ENCODE data around the gene RGR. TPM values are rescaled to one million over a fixed set of nuclear protein-coding genes. Genes with fewer than 3 reads are reported as not detected.

The RGR gene
- total RNA-seq, 1 experiment from 2014 or later: not detected

- no peaks in the 10 kb centered on the region for H3K4me1 ChIP-seq
- CTCF ChIA-PET: no interaction called here
- BruUV-seq (replicated peaks): no TSS peak
- H3K4me3 ChIP-seq (ENCODE audit: low read depth, low read length): no peak overlapping the region
- no peak for TF ChIP-seq CTCF (IDR thresholded peaks at IDR 0.05; ENCODE audit: insufficient read depth in 1 of 2, low read depth in 1 of 2, low read length in 1 of 2, severe bottlenecking in 1 of 2, unreplicated experiment in 1 of 2)
- POLR2A ChIA-PET: no interaction called here
- no peaks in the 10 kb centered on the region for H3K9me3 Mint-ChIP-seq (ENCODE audit: unreplicated experiment)
- no peaks in the 10 kb centered on the region for H3K36me3 ChIP-seq (ENCODE audit: control insufficient read depth, insufficient read depth, low read length)
- H3K4me1 Mint-ChIP-seq (ENCODE audit: low read depth, unreplicated experiment): no peaks in the 10 kb centered on the region
- H3K27me3 ChIP-seq (replicated peaks; ENCODE audit: control insufficient read depth, insufficient read depth, low read length): no peaks in the 10 kb centered on the region
- H3K27me3 Mint-ChIP-seq (ENCODE audit: insufficient read depth, unreplicated experiment): peaks cover 25% of the 10 kb centered on the region
- DNase-seq: no peak
- H3K4me3 Mint-ChIP-seq (ENCODE audit: unreplicated experiment): no peak overlapping the region
- H3K9me3 ChIP-seq: no peaks in the 10 kb centered on the region
- intact Hi-C loops (cut with micrococcal nuclease; ENCODE audit: unreplicated experiment): loop anchor here (1.0 kb wide), 3 partner anchors 46 to 147 kb away; no protein-coding TSS in a partner anchor
- no peaks in the 10 kb centered on the region for H3K36me3 Mint-ChIP-seq (ENCODE audit: insufficient read depth, unreplicated experiment)
- H3K27ac Mint-ChIP-seq (ENCODE audit: unreplicated experiment): no peak overlapping the region
These were observed 38.9 kb upstream of the RGR start for GRCh38 chr10:84205853-84206525.

GRCh38 chr10:84208023-84208422 is 36.8 kb upstream of the RGR start:
- H3K36me3 Mint-ChIP-seq (ENCODE audit: insufficient read depth, unreplicated experiment): no peaks in the 10 kb centered on the region
- no TSS peak for BruUV-seq (replicated peaks)
- CTCF ChIA-PET: interaction anchor here (0.6 to 1.0 kb wide), 2 partner anchors 9 to 18 kb away, joined by 3 read pairs; no protein-coding TSS in a partner anchor
- Histone ChIP-seq H3K9me3 (no peaks in the 10 kb centered on the region), H3K4me1 (no peaks in the 10 kb centered on the region), H3K27me3 (replicated peaks; ENCODE audit: control insufficient read depth, insufficient read depth, low read length) (0 out of 2 replicates have a peak, but pooled peaks cover 1% of the 10 kb centered on the region), H3K36me3 (ENCODE audit: control insufficient read depth, insufficient read depth, low read length) (no peaks in the 10 kb centered on the region), H3K4me3 (ENCODE audit: low read depth, low read length) (no peak overlapping the region)
- no peaks in the 10 kb centered on the region for H3K4me1 Mint-ChIP-seq (ENCODE audit: low read depth, unreplicated experiment)
- no peak overlapping the region for H3K27ac Mint-ChIP-seq (ENCODE audit: unreplicated experiment)
- TF ChIP-seq CTCF (IDR thresholded peaks at IDR 0.05; ENCODE audit: insufficient read depth in 1 of 2, low read depth in 1 of 2, low read length in 1 of 2, severe bottlenecking in 1 of 2, unreplicated experiment in 1 of 2): no peak
- H3K4me3 Mint-ChIP-seq (ENCODE audit: unreplicated experiment): no peak overlapping the region
- H3K9me3 Mint-ChIP-seq (ENCODE audit: unreplicated experiment): no peaks in the 10 kb centered on the region
- intact Hi-C loops (cut with micrococcal nuclease; ENCODE audit: unreplicated experiment): no loop called here
- H3K27me3 Mint-ChIP-seq (ENCODE audit: insufficient read depth, unreplicated experiment): peaks cover 32% of the 10 kb centered on the region
- DNase-seq: no peak
- POLR2A ChIA-PET: no interaction called here

GRCh38 chr10:84211566-84211965 is 33.3 kb upstream of the RGR start:
- peaks cover 22% of the 10 kb centered on the region for H3K27me3 Mint-ChIP-seq (ENCODE audit: insufficient read depth, unreplicated experiment)
- Histone ChIP-seq H3K9me3 (no peaks in the 10 kb centered on the region), H3K4me1 (no peaks in the 10 kb centered on the region), H3K4me3 (ENCODE audit: low read depth, low read length) (no peak overlapping the region), H3K36me3 (ENCODE audit: control insufficient read depth, insufficient read depth, low read length) (no peaks in the 10 kb centered on the region), H3K27me3 (replicated peaks; ENCODE audit: control insufficient read depth, insufficient read depth, low read length) (peaks cover 2% of the 10 kb centered on the region; the same call in 1 of the 2 replicates)
- H3K4me1 Mint-ChIP-seq (ENCODE audit: low read depth, unreplicated experiment): no peaks in the 10 kb centered on the region
- no peaks in the 10 kb centered on the region for H3K9me3 Mint-ChIP-seq (ENCODE audit: unreplicated experiment)
- no peak overlapping the region for H3K27ac Mint-ChIP-seq (ENCODE audit: unreplicated experiment)
- BruUV-seq (replicated peaks): no TSS peak
- ChIA-PET POLR2A (no interaction called here), CTCF (no interaction called here)
- no peak overlapping the region for H3K4me3 Mint-ChIP-seq (ENCODE audit: unreplicated experiment)
- DNase-seq: no peak
- H3K36me3 Mint-ChIP-seq (ENCODE audit: insufficient read depth, unreplicated experiment): no peaks in the 10 kb centered on the region
- intact Hi-C loops (cut with micrococcal nuclease; ENCODE audit: unreplicated experiment): no loop called here
- no peak for TF ChIP-seq CTCF (IDR thresholded peaks at IDR 0.05; ENCODE audit: insufficient read depth in 1 of 2, low read depth in 1 of 2, low read length in 1 of 2, severe bottlenecking in 1 of 2, unreplicated experiment in 1 of 2)
